H9 (cell line): ENCODE results near the gene ADAMTS2. TPM values are rescaled to one million over a fixed set of nuclear protein-coding genes. Genes with fewer than 3 reads are reported as not detected.

ENCODE experiments used
- DNase-seq: peaks from one replicate; pipeline ENCODE4 v3.0.0-alpha.2; 2017
- H2AFZ ChIP-seq: one replicate; pipeline ENCODE4 v1.6.1; 2013; ENCODE audit warnings: mild to moderate bottlenecking, low read length, control low read depth, moderate library complexity
- H2AK5ac ChIP-seq: 2 replicates; pipeline ENCODE4 v1.6.1; 2013; ENCODE audit warnings: low read length, control low read depth, mixed read lengths; ENCODE audit not compliant: insufficient read length
- H2BK120ac ChIP-seq: one replicate; pipeline ENCODE4 v1.6.1; 2013; ENCODE audit warnings: low read depth, mild to moderate bottlenecking, low read length, control low read depth, inconsistent platforms; ENCODE audit not compliant: poor library complexity, severe bottlenecking
- H2BK12ac ChIP-seq: 2 replicates; pipeline ENCODE4 v1.6.1; 2013; ENCODE audit warnings: low read length, control low read depth, mixed read lengths, low read depth; ENCODE audit not compliant: insufficient read length
- H2BK15ac ChIP-seq: 2 replicates; pipeline ENCODE4 v1.6.1; 2013; ENCODE audit warnings: low read depth, low read length, control low read depth
- H2BK20ac ChIP-seq: one replicate; pipeline ENCODE4 v1.6.1; 2013; ENCODE audit warnings: low read depth, mild to moderate bottlenecking, low read length, control low read depth, inconsistent platforms; ENCODE audit not compliant: poor library complexity, severe bottlenecking
- H2BK5ac ChIP-seq: 2 replicates; pipeline ENCODE4 v1.6.1; 2013; ENCODE audit warnings: low read length, control low read depth, mixed read lengths; ENCODE audit not compliant: insufficient read length
- H3K14ac ChIP-seq: 2 replicates; pipeline ENCODE4 v1.6.1; 2013; ENCODE audit warnings: low read length, control low read depth; ENCODE audit not compliant: insufficient read depth
- H3K18ac ChIP-seq: 2 replicates; pipeline ENCODE4 v1.6.1; 2013; ENCODE audit warnings: low read depth, mild to moderate bottlenecking, mixed read lengths, low read length, control low read depth; ENCODE audit not compliant: insufficient read length
- H3K23ac ChIP-seq: 2 replicates; pipeline ENCODE4 v1.6.1; 2013; ENCODE audit warnings: low read length, control low read depth, mixed read lengths, low read depth; ENCODE audit not compliant: insufficient read length
- H3K23me2 ChIP-seq: 2 replicates; pipeline ENCODE4 v1.6.1; 2013; ENCODE audit warnings: low read depth, mild to moderate bottlenecking, mixed read lengths, low read length, control low read depth; ENCODE audit not compliant: insufficient read length, poor library complexity, severe bottlenecking
- H3K27ac ChIP-seq: 2 replicates; pipeline ENCODE4 v1.5.1; 2013; ENCODE audit warnings: low read length, control low read depth, mixed read lengths, low read depth; ENCODE audit not compliant: insufficient read length
- H3K27me3 ChIP-seq: 2 replicates; pipeline ENCODE4 v1.6.1; 2013; ENCODE audit warnings: low read length, control low read depth, inconsistent platforms; ENCODE audit not compliant: insufficient read depth
- H3K4ac ChIP-seq: 2 replicates; pipeline ENCODE4 v1.6.1; 2013; ENCODE audit warnings: low read depth, mild to moderate bottlenecking, control low read depth, inconsistent platforms, low read length, moderate library complexity
- H3K4me1 ChIP-seq: 2 replicates; pipeline ENCODE4 v1.6.1; 2013; ENCODE audit warnings: low read length, control low read depth, inconsistent platforms; ENCODE audit not compliant: insufficient read depth
- H3K4me2 ChIP-seq: 2 replicates; pipeline ENCODE4 v1.6.1; 2013; ENCODE audit warnings: low read length, control low read depth, mixed read lengths; ENCODE audit not compliant: insufficient read length, insufficient read depth
- H3K56ac ChIP-seq: 2 replicates; pipeline ENCODE4 v1.6.1; 2013; ENCODE audit warnings: low read depth, mild to moderate bottlenecking, mixed read lengths, low read length, control low read depth; ENCODE audit not compliant: insufficient read length
- H3K79me1 ChIP-seq: 2 replicates; pipeline ENCODE4 v1.6.1; 2013; ENCODE audit warnings: low read depth, mild to moderate bottlenecking, moderate library complexity, low read length, control low read depth, inconsistent platforms; ENCODE audit not compliant: insufficient read depth, poor library complexity, severe bottlenecking
- H3K79me2 ChIP-seq: 2 replicates; pipeline ENCODE4 v1.6.1; 2013; ENCODE audit warnings: low read length, control low read depth, inconsistent platforms; ENCODE audit not compliant: insufficient read depth
- H3K9ac ChIP-seq: 2 replicates; pipeline ENCODE4 v1.6.1; 2013; ENCODE audit warnings: low read length, control low read depth, mixed read lengths; ENCODE audit not compliant: insufficient read length; ENCODE audit errors: extremely low read depth
- H3K9me3 ChIP-seq: one replicate; pipeline ENCODE4 v1.6.1; 2013; ENCODE audit warnings: low read depth, low read length, inconsistent platforms; ENCODE audit not compliant: control insufficient read depth
- H3T11ph ChIP-seq: one replicate; pipeline ENCODE4 v1.6.1; 2013; ENCODE audit warnings: mild to moderate bottlenecking, low read length, control low read depth, inconsistent platforms
- H4K20me1 ChIP-seq: one replicate; pipeline ENCODE4 v1.6.1; 2013; ENCODE audit not compliant: control insufficient read depth, insufficient read length, insufficient read depth
- H4K5ac ChIP-seq: 2 replicates; pipeline ENCODE4 v1.6.1; 2013; ENCODE audit warnings: low read depth, mild to moderate bottlenecking, mixed read lengths, low read length, control low read depth; ENCODE audit not compliant: insufficient read length
- H4K8ac ChIP-seq: replicated peaks from 2 replicates; pipeline ENCODE4 v1.6.1; 2013; ENCODE audit warnings: low read length, control low read depth, mixed read lengths, low read depth; ENCODE audit not compliant: insufficient read length
- H4K91ac ChIP-seq: 2 replicates; pipeline ENCODE4 v1.6.1; 2013; ENCODE audit warnings: low read depth, mild to moderate bottlenecking, moderate library complexity, mixed read lengths, low read length, control low read depth; ENCODE audit not compliant: insufficient read length
- H3K27ac Mint-ChIP-seq, 3 experiments: 2 replicates in 2 of 3; 3 replicates in 1 of 3; pipeline ENCODE4 v1.8.0; 2020 to 2021; ENCODE audit warnings: mixed read lengths in 3 of 3, mild to moderate bottlenecking in 1 of 3, moderate library complexity in 1 of 3
- H3K27me3 Mint-ChIP-seq: 2 replicates; pipeline ENCODE4 v1.8.0; 2021; ENCODE audit warnings: low read depth, mild to moderate bottlenecking, moderate library complexity, mixed read lengths
- H3K36me3 Mint-ChIP-seq, 3 experiments: 2 replicates in 2 of 3; 3 replicates in 1 of 3; pipeline ENCODE4 v1.8.0; 2020 to 2021; ENCODE audit warnings: low read depth in 3 of 3, mixed read lengths in 3 of 3; ENCODE audit not compliant: insufficient read depth in 1 of 3
- H3K4me1 Mint-ChIP-seq, 2 experiments: 2 replicates each; pipeline ENCODE4 v1.8.0; 2020; ENCODE audit warnings: mixed read lengths in 2 of 2
- H3K4me3 Mint-ChIP-seq, 2 experiments: 2 replicates in 1 of 2; 3 replicates in 1 of 2; pipeline ENCODE4 v1.8.0; 2020 to 2021; ENCODE audit warnings: mild to moderate bottlenecking in 2 of 2, mixed read lengths in 2 of 2, moderate library complexity in 1 of 2
- H3K9me3 Mint-ChIP-seq, 2 experiments: 2 replicates in 1 of 2; 3 replicates in 1 of 2; pipeline ENCODE4 v1.8.0; 2020; ENCODE audit warnings: mild to moderate bottlenecking in 2 of 2, mixed read lengths in 2 of 2, moderate library complexity in 1 of 2
- WGBS: extraction: QIAGEN DNeasy Blood & Tissue Kit; methylation state at CpG from one replicate; pipeline ENCODE4 v1.1.7; 2013; ENCODE audit warnings: missing lambda C conversion rate, low lambda C conversion rate, mixed read lengths; ENCODE audit not compliant: insufficient read length; ENCODE audit errors: extremely low coverage; 5-methylcytosine and 5-hydroxymethylcytosine counted together
- total RNA-seq: library from RNA; stranded (reverse); gene quantifications from 2 replicates; pipeline ENCODE4 v1.2.1, GENCODE V29; 2021
- TF ChIP-seq, protein P1 (sequence below): fragments of 200-600 bp; sonication (generic); conservative IDR thresholded peaks from 3 replicates; pipeline ENCODE4 v1.8.0; 2021; ENCODE audit warnings: antibody characterized with exemption, mild to moderate bottlenecking

Gene ADAMTS2
- total RNA-seq, 1 experiment from 2014 or later = 5.4 TPM

DNA sequence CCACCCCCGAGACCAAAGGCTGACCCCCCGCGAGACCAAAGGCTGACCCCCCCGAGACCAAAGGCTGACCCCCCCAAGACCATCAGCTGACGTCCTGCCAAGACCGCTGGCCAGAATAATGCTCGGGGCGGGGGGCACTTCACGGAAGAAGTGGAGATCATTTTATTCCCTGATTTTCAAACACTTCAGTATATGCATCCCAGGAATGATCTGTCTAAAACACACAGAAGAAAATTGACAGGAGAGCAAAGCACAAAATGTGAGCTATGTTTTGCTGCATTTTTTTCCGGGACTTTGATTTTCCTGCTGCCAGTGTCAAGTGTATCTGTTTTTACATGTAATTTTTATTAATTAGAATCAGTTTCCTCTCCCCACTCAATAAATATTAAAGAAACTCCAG, 67.1 kb downstream of the ADAMTS2 start:
- TF ChIP-seq, protein P1, sequence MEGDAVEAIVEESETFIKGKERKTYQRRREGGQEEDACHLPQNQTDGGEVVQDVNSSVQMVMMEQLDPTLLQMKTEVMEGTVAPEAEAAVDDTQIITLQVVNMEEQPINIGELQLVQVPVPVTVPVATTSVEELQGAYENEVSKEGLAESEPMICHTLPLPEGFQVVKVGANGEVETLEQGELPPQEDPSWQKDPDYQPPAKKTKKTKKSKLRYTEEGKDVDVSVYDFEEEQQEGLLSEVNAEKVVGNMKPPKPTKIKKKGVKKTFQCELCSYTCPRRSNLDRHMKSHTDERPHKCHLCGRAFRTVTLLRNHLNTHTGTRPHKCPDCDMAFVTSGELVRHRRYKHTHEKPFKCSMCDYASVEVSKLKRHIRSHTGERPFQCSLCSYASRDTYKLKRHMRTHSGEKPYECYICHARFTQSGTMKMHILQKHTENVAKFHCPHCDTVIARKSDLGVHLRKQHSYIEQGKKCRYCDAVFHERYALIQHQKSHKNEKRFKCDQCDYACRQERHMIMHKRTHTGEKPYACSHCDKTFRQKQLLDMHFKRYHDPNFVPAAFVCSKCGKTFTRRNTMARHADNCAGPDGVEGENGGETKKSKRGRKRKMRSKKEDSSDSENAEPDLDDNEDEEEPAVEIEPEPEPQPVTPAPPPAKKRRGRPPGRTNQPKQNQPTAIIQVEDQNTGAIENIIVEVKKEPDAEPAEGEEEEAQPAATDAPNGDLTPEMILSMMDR = no peak
- H2BK5ac ChIP-seq = no peak overlapping the region
- no peak overlapping the region for H2BK120ac ChIP-seq
- Mint-ChIP-seq H3K27me3 (no peaks in the 10 kb centered on the region; the same call in none of the 2 replicates), H3K4me1 (peaks cover 4 to 15% of the 10 kb centered on the region in 2 experiments; a peak in 3 of 4 replicates), H3K27ac (peak overlapping the region in 1 of 3 experiments; percentile 65; a peak in 1 of 7 replicates), H3K36me3 (no peaks in the 10 kb centered on the region), H3K4me3 (no peak overlapping the region), H3K9me3 (peaks cover 2 to 3% of the 10 kb centered on the region in 2 experiments; a peak in 2 of 5 replicates)
- H3K9me3 ChIP-seq = no peaks in the 10 kb centered on the region
- no peak overlapping the region for H2BK20ac ChIP-seq
- H3T11ph ChIP-seq = no peak overlapping the region
- no peak overlapping the region for H3K4me2 ChIP-seq
- no peak overlapping the region for H2BK12ac ChIP-seq
- no peak overlapping the region for H3K4ac ChIP-seq
- no peak overlapping the region for H3K9ac ChIP-seq
- DNase-seq = no peak
- no peak overlapping the region for H2AFZ ChIP-seq
- no peaks in the 10 kb centered on the region for H3K27me3 ChIP-seq
- H3K79me1 ChIP-seq = no peaks in the 10 kb centered on the region
- H4K5ac ChIP-seq = no peak overlapping the region
- no peak overlapping the region for H4K8ac ChIP-seq
- H3K23ac ChIP-seq = no peak overlapping the region
- H3K18ac ChIP-seq = no peak overlapping the region
- H3K56ac ChIP-seq = no peak overlapping the region
- H3K14ac ChIP-seq = no peak overlapping the region
- no peaks in the 10 kb centered on the region for H3K79me2 ChIP-seq
- no peaks in the 10 kb centered on the region for H3K23me2 ChIP-seq
- H4K20me1 ChIP-seq = no peaks in the 10 kb centered on the region
- no peak overlapping the region for H2AK5ac ChIP-seq
- H4K91ac ChIP-seq = no peak overlapping the region
- no CpG with 5 or more reads among the region's 10 CpGs for WGBS
- H2BK15ac ChIP-seq = no peak overlapping the region
- H3K27ac ChIP-seq = no peak overlapping the region
- H3K4me1 ChIP-seq = no peaks in the 10 kb centered on the region
